Measurements from ENCODE around the gene SRSF1. TPM values are rescaled to one million over a fixed set of nuclear protein-coding genes. Genes with fewer than 3 reads are reported as not detected.

The SRSF1 gene
- polyA plus RNA-seq, 2 of the 4 experiments (the other 2 are of a cell fraction), result 364 to 490 TPM

DNA sequence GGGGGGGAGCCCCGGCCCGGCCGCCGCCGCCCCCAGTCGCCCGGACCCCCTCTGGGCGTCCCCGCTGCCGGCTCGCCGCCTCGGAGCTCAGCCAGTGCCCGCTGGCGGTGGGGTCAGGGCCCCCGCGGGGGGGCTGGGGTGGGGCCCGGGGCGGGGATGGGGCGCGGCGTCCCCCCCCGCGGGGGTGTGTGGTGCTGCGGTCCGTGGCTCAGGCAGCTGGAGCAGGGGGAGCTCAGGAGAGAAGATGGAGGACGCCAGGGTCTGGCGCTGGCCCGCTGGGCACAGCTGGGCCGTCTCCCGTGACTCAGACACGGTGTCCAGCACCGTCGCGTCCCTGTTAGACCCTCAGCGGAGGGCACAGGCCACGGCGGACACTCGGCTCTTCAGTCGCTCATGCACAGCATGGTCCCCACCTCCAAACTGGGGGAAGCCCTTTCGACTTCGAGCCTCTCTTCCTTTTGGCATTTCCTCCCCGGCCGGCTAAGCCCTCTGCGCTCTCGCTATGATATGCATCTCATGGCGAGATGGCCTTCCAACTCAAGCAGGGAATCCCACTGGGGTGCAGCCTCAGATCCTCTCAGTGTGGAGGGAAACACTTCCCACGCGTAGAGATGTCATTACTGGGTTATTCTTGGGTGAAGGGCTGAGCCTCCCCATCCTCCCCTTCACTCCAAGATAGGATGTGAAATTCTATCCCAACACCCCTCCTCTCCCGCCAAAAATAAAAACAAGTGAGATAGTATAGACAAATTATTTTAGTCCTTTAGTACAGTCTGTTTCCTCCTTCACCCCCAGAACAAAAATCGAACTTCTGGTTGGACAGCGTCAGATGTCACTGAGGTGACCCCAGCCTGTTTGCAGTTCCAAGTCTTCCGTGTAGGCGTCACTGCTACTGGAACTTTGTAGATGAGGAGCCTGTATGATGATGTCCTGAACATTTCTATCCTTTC, 18.5 kb downstream of the SRSF1 start (continued):
- TF ChIP-seq EHMT2 (IDR thresholded peaks at IDR 0.05; ENCODE audit: low read depth) (no peak), RNF2 (IDR thresholded peaks at IDR 0.05; ENCODE audit: borderline replicate concordance, low read depth) (no peak), RFX5 (IDR thresholded peaks at IDR 0.05) (0 out of 2 replicates have a peak, but pooled peaks have one; percentile 45), FOSL2 (IDR thresholded peaks at IDR 0.05) (no peak), FOSL2 (CRISPR knock-in tag; IDR thresholded peaks at IDR 0.05) (peak; percentile 68), FOXS1 (CRISPR knock-in tag; IDR thresholded peaks at IDR 0.05) (no peak), ESRRA (IDR thresholded peaks at IDR 0.05; ENCODE audit: borderline replicate concordance, low read length) (no peak), FOSB (CRISPR knock-in tag; IDR thresholded peaks at IDR 0.05) (peak; percentile 90; the same call in 1 of the 2 replicates), CBX2 (IDR thresholded peaks at IDR 0.05; ENCODE audit: borderline replicate concordance, low read depth) (no peak), ZFP36 (IDR thresholded peaks at IDR 0.05; ENCODE audit: borderline replicate concordance, partially characterized antibody) (no peak), HOXB13 (CRISPR knock-in tag; IDR thresholded peaks at IDR 0.05; ENCODE audit: low read depth) (0 out of 2 replicates have a peak, but pooled peaks have one; percentile 30), SMC3 (IDR thresholded peaks at IDR 0.05) (no peak; the same call in 1 of the 3 replicates), KDM5A (IDR thresholded peaks at IDR 0.05) (no peak), RARB (CRISPR knock-in tag; IDR thresholded peaks at IDR 0.05) (peak; percentile 70; the same call in 1 of the 2 replicates), CHD4 (IDR thresholded peaks at IDR 0.05; ENCODE audit: borderline replicate concordance) (no peak), EHF (CRISPR knock-in tag; IDR thresholded peaks at IDR 0.05) (no peak)
- TF ChIP-seq, protein P1, sequence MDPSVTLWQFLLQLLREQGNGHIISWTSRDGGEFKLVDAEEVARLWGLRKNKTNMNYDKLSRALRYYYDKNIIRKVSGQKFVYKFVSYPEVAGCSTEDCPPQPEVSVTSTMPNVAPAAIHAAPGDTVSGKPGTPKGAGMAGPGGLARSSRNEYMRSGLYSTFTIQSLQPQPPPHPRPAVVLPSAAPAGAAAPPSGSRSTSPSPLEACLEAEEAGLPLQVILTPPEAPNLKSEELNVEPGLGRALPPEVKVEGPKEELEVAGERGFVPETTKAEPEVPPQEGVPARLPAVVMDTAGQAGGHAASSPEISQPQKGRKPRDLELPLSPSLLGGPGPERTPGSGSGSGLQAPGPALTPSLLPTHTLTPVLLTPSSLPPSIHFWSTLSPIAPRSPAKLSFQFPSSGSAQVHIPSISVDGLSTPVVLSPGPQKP (IDR thresholded peaks at IDR 0.05; ENCODE audit: low read depth, low read length), result no peak
- TF ChIP-seq, protein P2, sequence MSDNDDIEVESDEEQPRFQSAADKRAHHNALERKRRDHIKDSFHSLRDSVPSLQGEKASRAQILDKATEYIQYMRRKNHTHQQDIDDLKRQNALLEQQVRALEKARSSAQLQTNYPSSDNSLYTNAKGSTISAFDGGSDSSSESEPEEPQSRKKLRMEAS (IDR thresholded peaks at IDR 0.05), result no peak; the same call in 1 of the 2 replicates
- TF ChIP-seq, protein P3, sequence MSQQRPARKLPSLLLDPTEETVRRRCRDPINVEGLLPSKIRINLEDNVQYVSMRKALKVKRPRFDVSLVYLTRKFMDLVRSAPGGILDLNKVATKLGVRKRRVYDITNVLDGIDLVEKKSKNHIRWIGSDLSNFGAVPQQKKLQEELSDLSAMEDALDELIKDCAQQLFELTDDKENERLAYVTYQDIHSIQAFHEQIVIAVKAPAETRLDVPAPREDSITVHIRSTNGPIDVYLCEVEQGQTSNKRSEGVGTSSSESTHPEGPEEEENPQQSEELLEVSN (IDR thresholded peaks at IDR 0.05; ENCODE audit: borderline replicate concordance, low read depth), result 0 out of 2 replicates have a peak, but pooled peaks have one; percentile 43
- TF ChIP-seq, protein P4, sequence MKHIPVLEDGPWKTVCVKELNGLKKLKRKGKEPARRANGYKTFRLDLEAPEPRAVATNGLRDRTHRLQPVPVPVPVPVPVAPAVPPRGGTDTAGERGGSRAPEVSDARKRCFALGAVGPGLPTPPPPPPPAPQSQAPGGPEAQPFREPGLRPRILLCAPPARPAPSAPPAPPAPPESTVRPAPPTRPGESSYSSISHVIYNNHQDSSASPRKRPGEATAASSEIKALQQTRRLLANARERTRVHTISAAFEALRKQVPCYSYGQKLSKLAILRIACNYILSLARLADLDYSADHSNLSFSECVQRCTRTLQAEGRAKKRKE (CRISPR knock-in tag; IDR thresholded peaks at IDR 0.05; ENCODE audit: low read depth), result peak; percentile 55; the same call in 1 of the 2 replicates
- TF ChIP-seq, protein P5, sequence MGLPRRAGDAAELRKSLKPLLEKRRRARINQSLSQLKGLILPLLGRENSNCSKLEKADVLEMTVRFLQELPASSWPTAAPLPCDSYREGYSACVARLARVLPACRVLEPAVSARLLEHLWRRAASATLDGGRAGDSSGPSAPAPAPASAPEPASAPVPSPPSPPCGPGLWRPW (IDR thresholded peaks at IDR 0.05), result no peak
- TF ChIP-seq, protein P6, sequence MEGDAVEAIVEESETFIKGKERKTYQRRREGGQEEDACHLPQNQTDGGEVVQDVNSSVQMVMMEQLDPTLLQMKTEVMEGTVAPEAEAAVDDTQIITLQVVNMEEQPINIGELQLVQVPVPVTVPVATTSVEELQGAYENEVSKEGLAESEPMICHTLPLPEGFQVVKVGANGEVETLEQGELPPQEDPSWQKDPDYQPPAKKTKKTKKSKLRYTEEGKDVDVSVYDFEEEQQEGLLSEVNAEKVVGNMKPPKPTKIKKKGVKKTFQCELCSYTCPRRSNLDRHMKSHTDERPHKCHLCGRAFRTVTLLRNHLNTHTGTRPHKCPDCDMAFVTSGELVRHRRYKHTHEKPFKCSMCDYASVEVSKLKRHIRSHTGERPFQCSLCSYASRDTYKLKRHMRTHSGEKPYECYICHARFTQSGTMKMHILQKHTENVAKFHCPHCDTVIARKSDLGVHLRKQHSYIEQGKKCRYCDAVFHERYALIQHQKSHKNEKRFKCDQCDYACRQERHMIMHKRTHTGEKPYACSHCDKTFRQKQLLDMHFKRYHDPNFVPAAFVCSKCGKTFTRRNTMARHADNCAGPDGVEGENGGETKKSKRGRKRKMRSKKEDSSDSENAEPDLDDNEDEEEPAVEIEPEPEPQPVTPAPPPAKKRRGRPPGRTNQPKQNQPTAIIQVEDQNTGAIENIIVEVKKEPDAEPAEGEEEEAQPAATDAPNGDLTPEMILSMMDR (IDR thresholded peaks at IDR 0.05), result peak; percentile 16; the same call in 1 of the 3 replicates
- TF ChIP-seq, protein P7, sequence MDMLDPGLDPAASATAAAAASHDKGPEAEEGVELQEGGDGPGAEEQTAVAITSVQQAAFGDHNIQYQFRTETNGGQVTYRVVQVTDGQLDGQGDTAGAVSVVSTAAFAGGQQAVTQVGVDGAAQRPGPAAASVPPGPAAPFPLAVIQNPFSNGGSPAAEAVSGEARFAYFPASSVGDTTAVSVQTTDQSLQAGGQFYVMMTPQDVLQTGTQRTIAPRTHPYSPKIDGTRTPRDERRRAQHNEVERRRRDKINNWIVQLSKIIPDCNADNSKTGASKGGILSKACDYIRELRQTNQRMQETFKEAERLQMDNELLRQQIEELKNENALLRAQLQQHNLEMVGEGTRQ (IDR thresholded peaks at IDR 0.05), result no peak
